H9 (cell line): ENCODE measurements around the gene NAA16. TPM values are rescaled to one million over a fixed set of nuclear protein-coding genes. Genes with fewer than 3 reads are reported as not detected.

Source experiments
- DNase-seq: peaks from one replicate; pipeline ENCODE4 v3.0.0-alpha.2; 2017
- H2AFZ ChIP-seq: one replicate; pipeline ENCODE4 v1.6.1; 2013; ENCODE audit warnings: mild to moderate bottlenecking, low read length, control low read depth, moderate library complexity
- H2AK5ac ChIP-seq: 2 replicates; pipeline ENCODE4 v1.6.1; 2013; ENCODE audit warnings: low read length, control low read depth, mixed read lengths; ENCODE audit not compliant: insufficient read length
- H2BK120ac ChIP-seq: one replicate; pipeline ENCODE4 v1.6.1; 2013; ENCODE audit warnings: low read depth, mild to moderate bottlenecking, low read length, control low read depth, inconsistent platforms; ENCODE audit not compliant: poor library complexity, severe bottlenecking
- H2BK12ac ChIP-seq: 2 replicates; pipeline ENCODE4 v1.6.1; 2013; ENCODE audit warnings: low read length, control low read depth, mixed read lengths, low read depth; ENCODE audit not compliant: insufficient read length
- H2BK15ac ChIP-seq: 2 replicates; pipeline ENCODE4 v1.6.1; 2013; ENCODE audit warnings: low read depth, low read length, control low read depth
- H2BK20ac ChIP-seq: one replicate; pipeline ENCODE4 v1.6.1; 2013; ENCODE audit warnings: low read depth, mild to moderate bottlenecking, low read length, control low read depth, inconsistent platforms; ENCODE audit not compliant: poor library complexity, severe bottlenecking
- H2BK5ac ChIP-seq: 2 replicates; pipeline ENCODE4 v1.6.1; 2013; ENCODE audit warnings: low read length, control low read depth, mixed read lengths; ENCODE audit not compliant: insufficient read length
- H3K14ac ChIP-seq: 2 replicates; pipeline ENCODE4 v1.6.1; 2013; ENCODE audit warnings: low read length, control low read depth; ENCODE audit not compliant: insufficient read depth
- H3K18ac ChIP-seq: 2 replicates; pipeline ENCODE4 v1.6.1; 2013; ENCODE audit warnings: low read depth, mild to moderate bottlenecking, mixed read lengths, low read length, control low read depth; ENCODE audit not compliant: insufficient read length
- H3K23ac ChIP-seq: 2 replicates; pipeline ENCODE4 v1.6.1; 2013; ENCODE audit warnings: low read length, control low read depth, mixed read lengths, low read depth; ENCODE audit not compliant: insufficient read length
- H3K23me2 ChIP-seq: 2 replicates; pipeline ENCODE4 v1.6.1; 2013; ENCODE audit warnings: low read depth, mild to moderate bottlenecking, mixed read lengths, low read length, control low read depth; ENCODE audit not compliant: insufficient read length, poor library complexity, severe bottlenecking
- H3K27ac ChIP-seq: 2 replicates; pipeline ENCODE4 v1.5.1; 2013; ENCODE audit warnings: low read length, control low read depth, mixed read lengths, low read depth; ENCODE audit not compliant: insufficient read length
- H3K27me3 ChIP-seq: 2 replicates; pipeline ENCODE4 v1.6.1; 2013; ENCODE audit warnings: low read length, control low read depth, inconsistent platforms; ENCODE audit not compliant: insufficient read depth
- H3K4ac ChIP-seq: 2 replicates; pipeline ENCODE4 v1.6.1; 2013; ENCODE audit warnings: low read depth, mild to moderate bottlenecking, control low read depth, inconsistent platforms, low read length, moderate library complexity
- H3K4me1 ChIP-seq: 2 replicates; pipeline ENCODE4 v1.6.1; 2013; ENCODE audit warnings: low read length, control low read depth, inconsistent platforms; ENCODE audit not compliant: insufficient read depth
- H3K4me2 ChIP-seq: 2 replicates; pipeline ENCODE4 v1.6.1; 2013; ENCODE audit warnings: low read length, control low read depth, mixed read lengths; ENCODE audit not compliant: insufficient read length, insufficient read depth
- H3K56ac ChIP-seq: 2 replicates; pipeline ENCODE4 v1.6.1; 2013; ENCODE audit warnings: low read depth, mild to moderate bottlenecking, mixed read lengths, low read length, control low read depth; ENCODE audit not compliant: insufficient read length
- H3K79me1 ChIP-seq: 2 replicates; pipeline ENCODE4 v1.6.1; 2013; ENCODE audit warnings: low read depth, mild to moderate bottlenecking, moderate library complexity, low read length, control low read depth, inconsistent platforms; ENCODE audit not compliant: insufficient read depth, poor library complexity, severe bottlenecking
- H3K79me2 ChIP-seq: 2 replicates; pipeline ENCODE4 v1.6.1; 2013; ENCODE audit warnings: low read length, control low read depth, inconsistent platforms; ENCODE audit not compliant: insufficient read depth
- H3K9ac ChIP-seq: 2 replicates; pipeline ENCODE4 v1.6.1; 2013; ENCODE audit warnings: low read length, control low read depth, mixed read lengths; ENCODE audit not compliant: insufficient read length; ENCODE audit errors: extremely low read depth
- H3K9me3 ChIP-seq: one replicate; pipeline ENCODE4 v1.6.1; 2013; ENCODE audit warnings: low read depth, low read length, inconsistent platforms; ENCODE audit not compliant: control insufficient read depth
- H3T11ph ChIP-seq: one replicate; pipeline ENCODE4 v1.6.1; 2013; ENCODE audit warnings: mild to moderate bottlenecking, low read length, control low read depth, inconsistent platforms
- H4K20me1 ChIP-seq: one replicate; pipeline ENCODE4 v1.6.1; 2013; ENCODE audit not compliant: control insufficient read depth, insufficient read length, insufficient read depth
- H4K5ac ChIP-seq: 2 replicates; pipeline ENCODE4 v1.6.1; 2013; ENCODE audit warnings: low read depth, mild to moderate bottlenecking, mixed read lengths, low read length, control low read depth; ENCODE audit not compliant: insufficient read length
- H4K8ac ChIP-seq: replicated peaks from 2 replicates; pipeline ENCODE4 v1.6.1; 2013; ENCODE audit warnings: low read length, control low read depth, mixed read lengths, low read depth; ENCODE audit not compliant: insufficient read length
- H4K91ac ChIP-seq: 2 replicates; pipeline ENCODE4 v1.6.1; 2013; ENCODE audit warnings: low read depth, mild to moderate bottlenecking, moderate library complexity, mixed read lengths, low read length, control low read depth; ENCODE audit not compliant: insufficient read length
- H3K27ac Mint-ChIP-seq, 3 experiments: 2 replicates in 2 of 3; 3 replicates in 1 of 3; pipeline ENCODE4 v1.8.0; 2020 to 2021; ENCODE audit warnings: mixed read lengths in 3 of 3, mild to moderate bottlenecking in 1 of 3, moderate library complexity in 1 of 3
- H3K27me3 Mint-ChIP-seq: 2 replicates; pipeline ENCODE4 v1.8.0; 2021; ENCODE audit warnings: low read depth, mild to moderate bottlenecking, moderate library complexity, mixed read lengths
- H3K36me3 Mint-ChIP-seq, 3 experiments: 2 replicates in 2 of 3; 3 replicates in 1 of 3; pipeline ENCODE4 v1.8.0; 2020 to 2021; ENCODE audit warnings: low read depth in 3 of 3, mixed read lengths in 3 of 3; ENCODE audit not compliant: insufficient read depth in 1 of 3
- H3K4me1 Mint-ChIP-seq, 2 experiments: 2 replicates each; pipeline ENCODE4 v1.8.0; 2020; ENCODE audit warnings: mixed read lengths in 2 of 2
- H3K4me3 Mint-ChIP-seq, 2 experiments: 2 replicates in 1 of 2; 3 replicates in 1 of 2; pipeline ENCODE4 v1.8.0; 2020 to 2021; ENCODE audit warnings: mild to moderate bottlenecking in 2 of 2, mixed read lengths in 2 of 2, moderate library complexity in 1 of 2
- H3K9me3 Mint-ChIP-seq, 2 experiments: 2 replicates in 1 of 2; 3 replicates in 1 of 2; pipeline ENCODE4 v1.8.0; 2020; ENCODE audit warnings: mild to moderate bottlenecking in 2 of 2, mixed read lengths in 2 of 2, moderate library complexity in 1 of 2
- WGBS: extraction: QIAGEN DNeasy Blood & Tissue Kit; methylation state at CpG from one replicate; pipeline ENCODE4 v1.1.7; 2013; ENCODE audit warnings: missing lambda C conversion rate, low lambda C conversion rate, mixed read lengths; ENCODE audit not compliant: insufficient read length; ENCODE audit errors: extremely low coverage; 5-methylcytosine and 5-hydroxymethylcytosine counted together
- total RNA-seq: library from RNA; stranded (reverse); gene quantifications from 2 replicates; pipeline ENCODE4 v1.2.1, GENCODE V29; 2021
- TF ChIP-seq, protein P1 (sequence below): fragments of 200-600 bp; sonication (generic); conservative IDR thresholded peaks from 3 replicates; pipeline ENCODE4 v1.8.0; 2021; ENCODE audit warnings: antibody characterized with exemption, mild to moderate bottlenecking

Gene NAA16
- total RNA-seq, 1 experiment from 2014 or later, result 37.7 TPM

DNA sequence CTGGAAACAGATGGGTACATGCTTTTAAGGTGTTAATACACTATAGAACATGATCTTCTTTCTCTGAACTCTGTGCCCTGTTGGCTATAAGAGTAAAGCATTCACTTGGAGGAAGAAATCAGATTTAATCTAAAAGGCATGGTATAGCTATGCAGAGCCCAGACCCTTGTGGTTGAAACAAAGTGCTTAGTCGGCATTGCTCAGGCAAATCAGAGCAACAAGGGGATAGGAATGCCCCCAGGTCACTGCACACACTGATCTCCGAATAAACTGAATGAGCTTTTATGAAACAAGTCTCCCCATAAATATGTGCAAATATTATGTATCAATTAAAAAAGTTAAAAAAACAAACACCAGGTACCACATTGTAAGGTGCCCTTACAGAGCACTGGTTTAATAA lies 94.3 kb downstream of the NAA16 start:
- H3K27ac Mint-ChIP-seq, result no peak overlapping the region
- Histone ChIP-seq H3T11ph (no peak overlapping the region), H3K9me3 (no peaks in the 10 kb centered on the region), H4K8ac (no peak overlapping the region), H4K20me1 (no peaks in the 10 kb centered on the region), H3K4ac (no peak overlapping the region), H3K14ac (no peak overlapping the region), H2BK120ac (no peak overlapping the region), H3K9ac (no peak overlapping the region), H3K23ac (no peak overlapping the region), H4K5ac (no peak overlapping the region), H2AK5ac (no peak overlapping the region), H2BK15ac (no peak overlapping the region), H2BK12ac (no peak overlapping the region), H3K27me3 (no peaks in the 10 kb centered on the region), H2BK20ac (no peak overlapping the region), H3K79me2 (no peaks in the 10 kb centered on the region), H2AFZ (no peak overlapping the region), H3K18ac (no peak overlapping the region), H3K23me2 (no peaks in the 10 kb centered on the region), H2BK5ac (no peak overlapping the region), H3K56ac (no peak overlapping the region), H4K91ac (no peak overlapping the region), H3K79me1 (no peaks in the 10 kb centered on the region), H3K4me1 (0 out of 2 replicates have a peak, but pooled peaks cover 1% of the 10 kb centered on the region), H3K4me2 (no peak overlapping the region), H3K27ac (no peak overlapping the region)
- no peaks in the 10 kb centered on the region for H3K27me3 Mint-ChIP-seq
- H3K4me3 Mint-ChIP-seq, result no peak overlapping the region
- H3K9me3 Mint-ChIP-seq, result no peaks in the 10 kb centered on the region
- peaks cover 5 to 6% of the 10 kb centered on the region in 2 experiments for H3K4me1 Mint-ChIP-seq
- no peaks in the 10 kb centered on the region for H3K36me3 Mint-ChIP-seq
- TF ChIP-seq, protein P1, sequence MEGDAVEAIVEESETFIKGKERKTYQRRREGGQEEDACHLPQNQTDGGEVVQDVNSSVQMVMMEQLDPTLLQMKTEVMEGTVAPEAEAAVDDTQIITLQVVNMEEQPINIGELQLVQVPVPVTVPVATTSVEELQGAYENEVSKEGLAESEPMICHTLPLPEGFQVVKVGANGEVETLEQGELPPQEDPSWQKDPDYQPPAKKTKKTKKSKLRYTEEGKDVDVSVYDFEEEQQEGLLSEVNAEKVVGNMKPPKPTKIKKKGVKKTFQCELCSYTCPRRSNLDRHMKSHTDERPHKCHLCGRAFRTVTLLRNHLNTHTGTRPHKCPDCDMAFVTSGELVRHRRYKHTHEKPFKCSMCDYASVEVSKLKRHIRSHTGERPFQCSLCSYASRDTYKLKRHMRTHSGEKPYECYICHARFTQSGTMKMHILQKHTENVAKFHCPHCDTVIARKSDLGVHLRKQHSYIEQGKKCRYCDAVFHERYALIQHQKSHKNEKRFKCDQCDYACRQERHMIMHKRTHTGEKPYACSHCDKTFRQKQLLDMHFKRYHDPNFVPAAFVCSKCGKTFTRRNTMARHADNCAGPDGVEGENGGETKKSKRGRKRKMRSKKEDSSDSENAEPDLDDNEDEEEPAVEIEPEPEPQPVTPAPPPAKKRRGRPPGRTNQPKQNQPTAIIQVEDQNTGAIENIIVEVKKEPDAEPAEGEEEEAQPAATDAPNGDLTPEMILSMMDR, result no peak
- no peak for DNase-seq
- WGBS, result no CpG with 5 or more reads among the region's 2 CpGs
